K562 (cell line): ENCODE results near the gene RPLP2. TPM values are rescaled to one million over a fixed set of nuclear protein-coding genes. Genes with fewer than 3 reads are reported as not detected.

ENCODE experiments used
- ELF1 ChIP-seq: fragments of 200-800 bp; sonication (Bioruptor generic); IDR thresholded peaks from 2 replicates; pipeline ENCODE4 v1.6.1; 2016; ENCODE audit warnings: missing genetic modification characterization, missing compliant biosample characterization
- ERF ChIP-seq: fragments of 450-650 bp; formaldehyde crosslinking; IDR thresholded peaks from 2 replicates; pipeline ENCODE4 v1.4.0; 2020; ENCODE audit warnings: mild to moderate bottlenecking, mixed read lengths
- GMEB1 ChIP-seq: fragments of 250-450 bp; sonication (Bioruptor Pico); IDR thresholded peaks from 2 replicates; pipeline ENCODE4 v1.4.0; 2020; ENCODE audit warnings: mild to moderate bottlenecking
- GTF2E2 ChIP-seq: fragments of 200-800 bp; sonication (Bioruptor generic); IDR thresholded peaks from 2 replicates; pipeline ENCODE4 v1.6.1; 2016; ENCODE audit warnings: missing genetic modification characterization, missing compliant biosample characterization
- HMGN3 ChIP-seq: IDR thresholded peaks from 2 replicates; pipeline ENCODE4 v1.6.1; 2011; ENCODE audit warnings: borderline replicate concordance, low read depth, mild to moderate bottlenecking, mixed read lengths, low read length; ENCODE audit not compliant: insufficient read length; ENCODE audit errors: extremely low read depth
- MAZ ChIP-seq, 2 experiments: fragments of 450-650 bp in 1 of 2; sonication (generic) in 1 of 2; formaldehyde crosslinking; IDR thresholded peaks in 1 of 2; conservative IDR thresholded peaks in 1 of 2; 2 replicates each; pipeline versions ENCODE4 v1.4.0 to v1.5.0; 2020; ENCODE audit warnings: mild to moderate bottlenecking in 1 of 2, missing genetic modification reagents in 1 of 2
- NEUROD1 ChIP-seq: fragments of 150-350 bp; IDR thresholded peaks from 2 replicates; pipeline ENCODE4 v1.6.1; 2014; ENCODE audit warnings: borderline replicate concordance, low read length, low read depth; ENCODE audit not compliant: partially characterized antibody
- NKRF ChIP-seq: fragments of 450-650 bp; IDR thresholded peaks from 2 replicates; pipeline ENCODE4 v1.6.1; 2016; ENCODE audit warnings: borderline replicate concordance
- OTX1 ChIP-seq: fragments of 450-650 bp; formaldehyde crosslinking; IDR thresholded peaks from 2 replicates; pipeline ENCODE4 v1.4.0; 2022; ENCODE audit warnings: mild to moderate bottlenecking
- PML ChIP-seq: IDR thresholded peaks from 2 replicates; pipeline ENCODE4 v1.6.1; 2012; ENCODE audit warnings: low read length, inconsistent platforms
- PURB ChIP-seq: sonication (generic); formaldehyde crosslinking; IDR thresholded peaks from 2 replicates; pipeline ENCODE4 v1.9.0; 2021; ENCODE audit warnings: low read depth, mild to moderate bottlenecking, missing genetic modification reagents
- RB1 ChIP-seq: fragments of 450-650 bp; IDR thresholded peaks from 2 replicates; pipeline ENCODE4 v1.6.1; 2017; ENCODE audit warnings: low read depth, mild to moderate bottlenecking
- RBFOX2 ChIP-seq: fragments of 200-400 bp; formaldehyde crosslinking; IDR thresholded peaks from 2 replicates; pipeline ENCODE4 v1.6.1; 2017; ENCODE audit warnings: low read depth, mild to moderate bottlenecking, low read length, moderate library complexity
- RBM34 ChIP-seq: fragments of 200-400 bp; formaldehyde crosslinking; IDR thresholded peaks from 2 replicates; pipeline ENCODE4 v1.6.1; 2018; ENCODE audit warnings: low read length, borderline replicate concordance; ENCODE audit not compliant: insufficient read depth
- THRAP3 ChIP-seq: fragments of 450-650 bp; IDR thresholded peaks from 2 replicates; pipeline ENCODE4 v1.6.1; 2016; ENCODE audit warnings: mild to moderate bottlenecking, inconsistent platforms, borderline replicate concordance
- THRB ChIP-seq: fragments of 450-650 bp; formaldehyde crosslinking; conservative IDR thresholded peaks from 2 replicates; pipeline ENCODE4 v1.4.0; 2022; ENCODE audit warnings: mild to moderate bottlenecking, missing genetic modification characterization
- ZNF124 ChIP-seq: sonication (generic); formaldehyde crosslinking; IDR thresholded peaks from 2 replicates; pipeline ENCODE4 v1.8.1; 2022; ENCODE audit warnings: missing genetic modification reagents
- ZNF277 ChIP-seq: fragments of 250-450 bp; sonication (Bioruptor Pico); IDR thresholded peaks from 2 replicates; pipeline ENCODE4 v1.8.0; 2022; ENCODE audit warnings: inconsistent platforms, mild to moderate bottlenecking, moderate library complexity, borderline replicate concordance
- ZNF3 ChIP-seq: fragments of 250-450 bp; sonication (Bioruptor Pico); IDR thresholded peaks from 2 replicates; pipeline ENCODE4 v1.5.0; 2021; ENCODE audit warnings: mild to moderate bottlenecking, moderate library complexity
- polyA plus RNA-seq, 8 experiments: library from polyadenylated mRNA; depleted of rRNA in 4 of 8; stranded (reverse) in 5 of 8; unstranded in 3 of 8; fragments of >200 nt; fragmentation: Nextera tagmentation in 2 of 8; fragmentation: Illumina TruSeq in 1 of 8; extraction: Ambion mirVana in 2 of 8; extraction: Trizol in 1 of 8; gene quantifications; 2 replicates each; pipeline versions ENCODE4 v1.2.1 to v1.2.3, GENCODE V29; 2011 to 2014; ENCODE audit warnings: inconsistent platforms in 1 of 8, missing spikeins in 1 of 8
- total RNA-seq, 7 experiments: library from RNA; depleted of rRNA in 6 of 7; stranded (reverse); fragments of >200 nt in 6 of 7; fragmentation: Illumina TruSeq in 2 of 7; extraction: Trizol in 2 of 7; gene quantifications; 2 replicates each; pipeline versions ENCODE4 v1.2.1 to v1.2.3, GENCODE V29; 2011 to 2021; ENCODE audit warnings: low replicate concordance in 1 of 7
- TF ChIP-seq, protein P1 (sequence below): sonication (generic); formaldehyde crosslinking; IDR thresholded peaks from 2 replicates; pipeline ENCODE4 v1.8.0; 2022; ENCODE audit warnings: missing genetic modification reagents, mild to moderate bottlenecking, moderate library complexity, borderline replicate concordance

RPLP2 gene
- total and polyA plus RNA-seq, 9 of the 15 experiments (the other 6 are each of a cell fraction or from before 2014, with no cell fraction given) = 528 to 3,807 (median 1,633) TPM

DNA sequence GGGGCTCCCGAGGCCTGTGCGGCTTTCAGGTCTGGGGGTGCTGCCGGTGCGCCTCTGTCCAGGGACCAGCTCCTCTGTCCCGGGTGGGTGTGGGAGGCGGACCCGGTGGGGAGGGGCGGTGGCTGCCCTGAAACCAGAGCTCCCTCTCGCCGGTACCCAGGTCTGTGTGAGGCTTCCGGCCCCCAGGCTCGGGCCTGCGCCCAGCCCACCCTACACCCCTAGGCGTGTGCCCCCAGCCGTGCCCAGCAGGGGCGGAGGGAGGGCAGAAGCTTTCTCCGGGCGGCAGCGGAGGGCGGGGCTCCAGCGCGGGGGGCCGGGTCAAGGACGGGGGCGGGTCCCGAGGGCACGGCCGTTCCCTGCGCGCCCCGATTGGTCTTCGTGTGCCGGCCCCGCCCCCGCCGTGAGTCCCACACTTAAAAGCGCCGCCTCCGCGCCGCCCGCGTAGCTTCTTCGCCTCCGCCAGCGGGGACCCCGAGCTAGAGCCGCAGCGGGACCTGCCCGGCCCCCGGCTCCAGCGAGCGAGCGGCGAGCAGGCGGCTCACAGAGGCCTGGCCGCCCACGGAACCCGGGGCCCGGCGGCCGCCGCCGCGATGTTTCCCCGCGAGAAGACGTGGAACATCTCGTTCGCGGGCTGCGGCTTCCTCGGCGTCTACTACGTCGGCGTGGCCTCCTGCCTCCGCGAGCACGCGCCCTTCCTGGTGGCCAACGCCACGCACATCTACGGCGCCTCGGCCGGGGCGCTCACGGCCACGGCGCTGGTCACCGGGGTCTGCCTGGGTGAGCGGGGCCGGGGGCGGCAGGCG lies 9.6 kb downstream of the RPLP2 start (continued):
- TF ChIP-seq ERF = 0 out of 2 replicates have a peak, but pooled peaks have one; percentile 44
- no peak for TF ChIP-seq ELF1 (tag)
- no peak for TF ChIP-seq NKRF
- TF ChIP-seq GMEB1 (CRISPR knock-in tag) = peak; percentile 70
- TF ChIP-seq OTX1 = no peak
- TF ChIP-seq THRAP3 = no peak
- TF ChIP-seq RBFOX2 = peak; percentile 91
- TF ChIP-seq HMGN3 = peak; percentile 27
- TF ChIP-seq ZNF124 = no peak
- TF ChIP-seq RB1 = peak; percentile 91
- TF ChIP-seq PURB (CRISPR knock-in tag) = no peak
- TF ChIP-seq ZNF3 (CRISPR knock-in tag) = no peak
- TF ChIP-seq, protein P1, sequence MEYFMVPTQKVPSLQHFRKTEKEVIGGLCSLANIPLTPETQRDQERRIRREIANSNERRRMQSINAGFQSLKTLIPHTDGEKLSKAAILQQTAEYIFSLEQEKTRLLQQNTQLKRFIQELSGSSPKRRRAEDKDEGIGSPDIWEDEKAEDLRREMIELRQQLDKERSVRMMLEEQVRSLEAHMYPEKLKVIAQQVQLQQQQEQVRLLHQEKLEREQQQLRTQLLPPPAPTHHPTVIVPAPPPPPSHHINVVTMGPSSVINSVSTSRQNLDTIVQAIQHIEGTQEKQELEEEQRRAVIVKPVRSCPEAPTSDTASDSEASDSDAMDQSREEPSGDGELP (CRISPR knock-in tag) = no peak; the same call in 1 of the 2 replicates
- TF ChIP-seq PML = peak; percentile 47; the same call in 1 of the 2 replicates
- TF ChIP-seq NEUROD1 = no peak
- no peak for TF ChIP-seq GTF2E2 (tag)
- TF ChIP-seq THRB = no peak
- no peak for TF ChIP-seq RBM34
- peak; percentile 30 to 64; a peak in 3 of 4 replicates for TF ChIP-seq MAZ (CRISPR knock-in tag; conservative IDR thresholded peaks at IDR 0.05 in 1 of 2, IDR thresholded peaks at IDR 0.05 in 1 of 2)
- no peak for TF ChIP-seq ZNF277 (CRISPR knock-in tag)
